ENCODE measurements around the gene ACVRL1. TPM values are rescaled to one million over a fixed set of nuclear protein-coding genes. Genes with fewer than 3 reads are reported as not detected.

The ACVRL1 gene
- total RNA-seq, 1 donor from 2014 or later, result 36.9 TPM

DNA sequence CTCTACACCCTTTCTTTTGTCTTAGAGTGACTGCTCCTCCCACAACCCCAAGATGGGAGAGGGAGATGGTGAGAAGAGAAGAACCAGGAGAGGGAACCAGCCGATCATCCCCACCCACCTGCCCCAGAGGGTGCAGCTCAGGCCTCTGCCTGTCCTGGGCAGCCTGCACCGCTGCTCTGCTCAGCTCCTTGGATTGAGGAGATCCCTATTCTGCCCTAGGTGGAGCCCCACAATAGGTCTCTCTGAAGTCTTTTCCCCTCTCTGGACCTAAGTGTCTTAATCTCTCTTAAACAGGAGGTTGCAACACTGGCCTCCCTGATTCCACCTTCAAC is 17.2 kb upstream of the ACVRL1 start:
- H3K36me3 ChIP-seq, result no peaks in the 10 kb centered on the region
- intact Hi-C loops (cut with micrococcal nuclease), result no loop called here
- H3K27ac ChIP-seq (replicated peaks), result no peak overlapping the region
- peaks cover 22% of the 10 kb centered on the region for H3K4me1 ChIP-seq
- no peak for DNase-seq
- TF ChIP-seq CTCF (IDR thresholded peaks at IDR 0.05; ENCODE audit: borderline replicate concordance), result no peak
- H3K4me3 ChIP-seq, result no peak overlapping the region
- H3K27me3 ChIP-seq (ENCODE audit: low read depth), result peaks cover 21% of the 10 kb centered on the region
- peaks cover 2% of the 10 kb centered on the region for H3K9me3 ChIP-seq (replicated peaks)

DNA sequence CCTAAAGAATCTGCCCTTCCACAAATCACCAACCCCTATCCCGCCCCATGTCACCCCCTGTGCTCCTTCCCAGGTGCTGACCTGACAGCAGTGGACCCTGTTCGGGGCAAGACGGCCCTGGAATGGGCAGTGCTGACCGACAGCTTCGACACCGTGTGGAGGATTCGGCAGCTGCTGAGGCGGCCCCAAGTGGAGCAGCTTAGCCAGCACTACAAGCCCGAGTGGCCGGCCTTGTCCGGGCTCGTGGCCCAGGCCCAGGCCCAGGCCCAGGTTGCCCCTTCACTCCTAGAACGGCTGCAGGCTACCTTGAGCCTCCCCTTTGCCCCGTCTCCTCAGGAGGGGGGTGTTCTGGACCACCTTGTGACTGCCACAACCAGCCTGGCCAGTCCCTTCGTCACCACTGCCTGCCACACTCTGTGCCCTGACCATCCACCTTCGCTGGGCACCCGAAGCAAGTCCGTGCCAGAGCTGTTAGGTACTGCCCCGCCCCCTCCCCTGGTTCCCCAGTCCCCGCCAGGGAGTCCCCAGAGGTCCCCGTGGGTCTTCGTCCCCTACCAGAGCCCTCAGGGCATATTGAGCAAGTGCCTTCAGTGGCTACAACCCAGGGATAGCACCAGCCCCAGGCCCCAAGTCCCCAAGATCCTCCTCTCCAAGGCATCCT is 16.7 kb upstream of the ACVRL1 start:
- H3K4me1 ChIP-seq, result peaks cover 27% of the 10 kb centered on the region
- TF ChIP-seq CTCF (IDR thresholded peaks at IDR 0.05; ENCODE audit: borderline replicate concordance), result no peak
- intact Hi-C loops (cut with micrococcal nuclease), result no loop called here
- peaks cover 21% of the 10 kb centered on the region for H3K27me3 ChIP-seq (ENCODE audit: low read depth)
- H3K36me3 ChIP-seq, result no peaks in the 10 kb centered on the region
- DNase-seq, result no peak
- no peak overlapping the region for H3K4me3 ChIP-seq
- no peaks in the 10 kb centered on the region for H3K9me3 ChIP-seq (replicated peaks)
- H3K27ac ChIP-seq (replicated peaks), result no peak overlapping the region

DNA sequence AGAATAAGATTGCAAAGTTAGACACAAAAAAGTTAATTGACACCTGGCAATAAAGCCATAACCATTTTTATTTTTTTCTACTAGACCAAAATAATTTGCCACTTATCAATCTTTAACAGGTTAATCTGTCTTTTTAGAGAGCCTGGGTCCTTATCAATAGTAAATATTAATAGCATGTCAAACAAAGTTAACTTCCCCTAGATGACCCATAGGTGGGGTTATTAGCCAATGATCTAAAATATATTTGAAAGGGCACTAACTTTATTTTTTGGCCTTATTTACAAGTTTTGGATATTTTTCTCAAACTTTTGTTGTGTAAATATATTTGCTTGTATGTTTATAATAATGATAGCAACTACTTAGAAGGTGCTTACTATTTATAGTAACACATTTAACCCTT is 15.5 kb upstream of the ACVRL1 start:
- no peak overlapping the region for H3K27ac ChIP-seq (replicated peaks)
- H3K27me3 ChIP-seq (ENCODE audit: low read depth), result peaks cover 21% of the 10 kb centered on the region
- H3K36me3 ChIP-seq, result no peaks in the 10 kb centered on the region
- TF ChIP-seq CTCF (IDR thresholded peaks at IDR 0.05; ENCODE audit: borderline replicate concordance), result peak; percentile 51
- intact Hi-C loops (cut with micrococcal nuclease), result no loop called here
- H3K9me3 ChIP-seq (replicated peaks), result no peaks in the 10 kb centered on the region
- no peak for DNase-seq
- H3K4me3 ChIP-seq, result no peak overlapping the region
- peaks cover 30% of the 10 kb centered on the region for H3K4me1 ChIP-seq

- peaks cover 41% of the 10 kb centered on the region for H3K4me1 ChIP-seq
- H3K27ac ChIP-seq (replicated peaks), result no peak overlapping the region
- DNase-seq, result no peak
- H3K27me3 ChIP-seq (ENCODE audit: low read depth), result peaks cover 4% of the 10 kb centered on the region
- no peak overlapping the region for H3K4me3 ChIP-seq
- no peaks in the 10 kb centered on the region for H3K36me3 ChIP-seq
- H3K9me3 ChIP-seq (replicated peaks), result no peaks in the 10 kb centered on the region
- intact Hi-C loops (cut with micrococcal nuclease), result loop anchor here (2.0 kb wide), 1 partner anchor 87 kb away; no protein-coding TSS in a partner anchor
- no peak for TF ChIP-seq CTCF (IDR thresholded peaks at IDR 0.05; ENCODE audit: borderline replicate concordance)
These were observed 13.5 kb upstream of the ACVRL1 start for GRCh38 chr12:51893786-51894185.

GRCh38 chr12:51895378-51896135 is 11.7 kb upstream of the ACVRL1 start:
- TF ChIP-seq CTCF (IDR thresholded peaks at IDR 0.05; ENCODE audit: borderline replicate concordance), result no peak
- intact Hi-C loops (cut with micrococcal nuclease), result loop anchor here (2.0 kb wide), 1 partner anchor 85 kb away; no protein-coding TSS in a partner anchor
- no peaks in the 10 kb centered on the region for H3K27me3 ChIP-seq (ENCODE audit: low read depth)
- H3K4me3 ChIP-seq, result no peak overlapping the region
- H3K27ac ChIP-seq (replicated peaks), result peak overlapping the region; percentile 64
- H3K9me3 ChIP-seq (replicated peaks), result no peaks in the 10 kb centered on the region
- no peak for DNase-seq
- no peaks in the 10 kb centered on the region for H3K36me3 ChIP-seq
- H3K4me1 ChIP-seq, result peaks cover 48% of the 10 kb centered on the region

All from left ventricle myocardium inferior (tissue), 1 donor.